Measurements from ENCODE around the gene DCDC1.

The DCDC1 gene

DNA sequence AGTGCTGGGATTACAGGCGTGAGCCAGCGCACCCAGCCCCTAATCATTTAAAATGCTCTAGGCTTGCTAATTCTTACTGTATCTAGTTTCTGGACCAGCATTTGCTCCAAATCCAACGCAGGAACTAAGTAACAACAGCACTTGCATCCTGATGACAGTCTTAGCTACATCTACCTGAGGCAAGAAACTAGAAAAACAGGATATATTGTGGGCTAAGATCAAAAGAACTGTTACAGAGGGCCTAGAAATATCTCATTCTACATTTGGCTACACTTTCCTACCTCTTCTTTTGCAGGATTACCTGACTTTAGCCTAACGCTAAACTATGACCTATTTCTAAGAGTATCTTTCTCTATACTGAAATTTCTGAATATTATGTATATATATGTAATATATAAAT is 7.8 kb downstream of the DCDC1 start:
- TF ChIP-seq, protein P1, sequence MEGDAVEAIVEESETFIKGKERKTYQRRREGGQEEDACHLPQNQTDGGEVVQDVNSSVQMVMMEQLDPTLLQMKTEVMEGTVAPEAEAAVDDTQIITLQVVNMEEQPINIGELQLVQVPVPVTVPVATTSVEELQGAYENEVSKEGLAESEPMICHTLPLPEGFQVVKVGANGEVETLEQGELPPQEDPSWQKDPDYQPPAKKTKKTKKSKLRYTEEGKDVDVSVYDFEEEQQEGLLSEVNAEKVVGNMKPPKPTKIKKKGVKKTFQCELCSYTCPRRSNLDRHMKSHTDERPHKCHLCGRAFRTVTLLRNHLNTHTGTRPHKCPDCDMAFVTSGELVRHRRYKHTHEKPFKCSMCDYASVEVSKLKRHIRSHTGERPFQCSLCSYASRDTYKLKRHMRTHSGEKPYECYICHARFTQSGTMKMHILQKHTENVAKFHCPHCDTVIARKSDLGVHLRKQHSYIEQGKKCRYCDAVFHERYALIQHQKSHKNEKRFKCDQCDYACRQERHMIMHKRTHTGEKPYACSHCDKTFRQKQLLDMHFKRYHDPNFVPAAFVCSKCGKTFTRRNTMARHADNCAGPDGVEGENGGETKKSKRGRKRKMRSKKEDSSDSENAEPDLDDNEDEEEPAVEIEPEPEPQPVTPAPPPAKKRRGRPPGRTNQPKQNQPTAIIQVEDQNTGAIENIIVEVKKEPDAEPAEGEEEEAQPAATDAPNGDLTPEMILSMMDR (IDR thresholded peaks at IDR 0.05; ENCODE audit: low read depth, low read length) = no peak
- no peak overlapping the region for H3K4me3 ChIP-seq (ENCODE audit: low read depth, low read length)

DNA sequence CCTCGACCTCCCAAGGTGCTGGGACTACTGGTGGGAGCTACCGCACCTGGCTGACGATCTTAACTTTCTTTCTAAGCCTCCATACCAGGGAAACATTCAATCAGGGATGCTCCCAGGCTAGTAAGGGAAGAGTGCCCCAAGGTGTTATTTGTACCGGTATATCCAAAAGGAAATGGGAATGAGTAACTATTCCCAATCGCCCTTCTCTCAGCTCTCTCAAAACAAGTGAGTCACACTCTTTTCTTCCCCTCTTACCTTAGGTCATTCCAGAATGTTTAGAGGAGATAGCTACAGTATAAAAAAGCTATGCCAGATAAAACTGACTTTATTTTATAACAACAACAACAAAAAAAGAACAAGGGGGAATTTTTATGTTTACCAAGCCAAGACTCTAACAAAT is 13.7 kb downstream of the DCDC1 start:
- H3K4me3 ChIP-seq (ENCODE audit: low read depth, low read length) = no peak overlapping the region
- TF ChIP-seq, protein P1 (IDR thresholded peaks at IDR 0.05; ENCODE audit: low read depth, low read length) = no peak

DNA sequence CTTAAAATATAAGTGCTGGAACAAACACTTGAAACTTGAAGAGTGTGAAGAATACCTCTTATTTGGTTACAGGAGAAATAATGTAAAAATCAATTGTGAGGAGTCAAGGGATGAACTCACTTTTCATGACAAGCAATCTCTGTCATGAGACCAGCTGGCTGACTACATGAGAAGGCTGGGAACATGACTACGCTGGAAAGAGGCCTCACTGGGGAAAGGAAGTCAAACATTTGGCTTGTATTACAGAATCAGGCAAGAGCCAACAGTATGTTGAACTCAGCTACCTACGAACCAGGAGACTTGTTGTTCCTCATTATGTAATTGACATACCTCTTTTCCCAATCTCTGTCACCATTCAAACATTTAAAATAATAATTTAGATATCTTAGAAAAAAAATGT is 14.4 kb downstream of the DCDC1 start:
- TF ChIP-seq, protein P1 (IDR thresholded peaks at IDR 0.05; ENCODE audit: low read depth, low read length) = no peak
- H3K4me3 ChIP-seq (ENCODE audit: low read depth, low read length) = no peak overlapping the region

DNA sequence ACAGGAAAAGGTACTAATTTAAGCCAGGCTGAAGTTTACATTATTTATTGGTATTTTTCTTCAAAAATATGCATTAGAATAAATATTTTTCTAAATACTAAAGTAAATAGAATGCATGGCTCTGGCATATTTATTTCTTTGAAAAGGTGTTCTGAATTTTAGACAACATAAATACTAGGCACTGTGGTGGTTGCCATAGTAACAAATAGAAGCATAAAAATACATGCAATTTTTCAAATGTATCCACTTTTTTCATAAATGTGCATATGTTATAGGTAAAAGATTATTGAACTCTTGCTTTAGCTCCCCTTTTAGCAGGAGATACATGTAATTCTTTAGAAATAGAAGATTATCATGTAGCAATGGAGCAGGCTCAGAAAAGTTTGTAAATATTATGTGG is 18.4 kb downstream of the DCDC1 start:
- no peak overlapping the region for H3K4me3 ChIP-seq (ENCODE audit: low read depth, low read length)
- TF ChIP-seq, protein P1 (IDR thresholded peaks at IDR 0.05; ENCODE audit: low read depth, low read length) = no peak

DNA sequence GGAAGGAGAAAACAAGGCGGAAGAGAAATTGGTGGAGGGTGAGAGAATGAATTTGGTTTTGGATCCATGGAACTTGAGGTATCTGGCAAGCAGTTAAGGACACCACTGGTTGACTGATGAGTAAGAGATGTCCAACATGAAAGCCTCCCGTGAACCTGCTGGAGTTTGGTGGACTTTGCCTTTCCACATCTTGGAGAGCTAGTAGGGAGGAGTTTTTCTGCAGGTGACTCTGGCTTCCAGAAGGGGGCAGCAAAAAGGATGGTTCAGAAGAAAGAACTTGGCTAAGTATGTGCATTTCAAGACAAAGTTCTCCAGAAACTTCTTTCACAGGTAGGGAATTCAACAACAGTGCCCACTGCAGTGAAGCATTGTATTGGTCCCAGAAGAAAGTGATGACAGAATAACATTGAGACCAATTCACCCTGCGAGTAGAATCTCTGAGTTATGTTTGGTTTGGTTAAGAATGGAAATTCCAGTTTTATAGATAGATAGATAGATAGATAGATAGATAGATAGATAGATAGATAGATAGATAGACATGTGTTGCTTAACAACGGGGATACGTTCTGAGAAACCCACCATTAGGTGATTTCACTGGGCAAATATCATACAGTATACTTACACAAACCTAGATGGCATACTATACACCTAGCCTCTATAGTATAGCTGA is 28.5 kb downstream of the DCDC1 start:
- no peak overlapping the region for H3K4me3 ChIP-seq (ENCODE audit: low read depth, low read length)
- TF ChIP-seq, protein P1 (IDR thresholded peaks at IDR 0.05; ENCODE audit: low read depth, low read length) = peak; percentile 57

DNA sequence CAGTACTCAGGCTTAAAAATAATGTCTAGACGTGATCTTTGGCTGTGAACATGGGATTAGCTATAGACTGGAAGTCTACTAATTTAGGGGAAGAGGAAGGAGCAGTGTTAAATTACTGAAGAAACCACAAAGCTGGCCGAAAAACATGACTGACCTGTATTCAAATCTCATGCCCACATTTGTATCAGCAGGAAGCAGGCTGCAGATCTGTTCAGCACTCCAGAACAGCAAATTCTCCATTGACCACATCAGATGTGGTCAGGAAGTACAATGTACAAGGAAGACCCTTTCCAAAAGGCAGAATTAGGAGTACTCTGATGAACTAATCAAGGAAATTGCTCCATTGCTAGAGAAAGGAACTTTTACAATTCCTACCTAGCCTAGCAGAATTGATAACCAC is 31.7 kb downstream of the DCDC1 start:
- no peak overlapping the region for H3K4me3 ChIP-seq (ENCODE audit: low read depth, low read length)
- TF ChIP-seq, protein P1 (IDR thresholded peaks at IDR 0.05; ENCODE audit: low read depth, low read length) = no peak

DNA sequence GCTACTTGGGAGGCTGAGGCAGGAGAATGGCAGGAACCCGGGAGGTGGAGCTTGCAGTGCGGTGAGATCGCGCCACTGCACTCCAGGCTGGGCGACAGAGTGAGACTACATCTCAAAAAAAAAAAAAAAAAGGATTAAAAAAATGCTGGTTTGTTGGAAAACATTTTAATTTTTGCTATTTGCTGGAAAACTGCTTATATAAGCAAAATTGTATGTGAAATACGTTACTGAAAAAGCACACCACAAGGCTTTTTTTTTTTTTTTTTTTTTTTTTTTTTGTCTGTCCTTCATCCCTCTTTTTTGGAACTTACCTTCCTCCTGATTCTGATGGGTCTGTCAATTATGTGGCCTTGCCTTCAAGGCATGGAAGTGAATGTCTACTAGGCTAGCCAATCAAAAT is 40.8 kb downstream of the DCDC1 start:
- H3K4me3 ChIP-seq (ENCODE audit: low read depth, low read length) = no peak overlapping the region

More for the DNA sequence above, 40.8 kb downstream of the DCDC1 start:
- TF ChIP-seq, protein P1 (IDR thresholded peaks at IDR 0.05; ENCODE audit: low read depth, low read length) = no peak
